PC-3 (cell line): ENCODE results near the gene PTGES3L. TPM values are rescaled to one million over a fixed set of nuclear protein-coding genes. Genes with fewer than 3 reads are reported as not detected.

Experiments used
- ATAC-seq: fragments of 200-7000 bp; cut with Tn5 transposase; 2 replicates; pipeline ENCODE4 v1.9.1; 2020; ENCODE audit warnings: mild to moderate bottlenecking, moderate library complexity
- BruUV-seq: library from RNA; stranded (reverse); fragments of 400-500 nt; replicated peaks from 2 replicates; lab custom pipeline; 2021; lab: Mats Ljungman, UMichigan
- CTCF ChIA-PET: fragments of 300-600 bp; sonication (Branson Sonifier 250); formaldehyde crosslinking; loops from one replicate; lab custom pipeline; 2022; ENCODE audit warnings: antibody characterized with exemption; lab: Charles Lee
- POLR2A ChIA-PET: fragments of 300-600 bp; sonication (Branson Sonifier 250); formaldehyde crosslinking; loops from one replicate; lab custom pipeline; 2022; ENCODE audit warnings: antibody characterized with exemption; ENCODE audit not compliant: unreplicated experiment; lab: Charles Lee
- DNase-seq: peaks from one replicate; pipeline ENCODE4 v3.0.0-alpha.2; 2015
- H2AFZ ChIP-seq: fragments of 300-600 bp; sonication (generic); 2 replicates; pipeline ENCODE4 v1.6.0; 2016; ENCODE audit warnings: antibody characterized with exemption, low read length
- H3F3A ChIP-seq: fragments of 300-600 bp; sonication (generic); one replicate; pipeline ENCODE4 v1.6.0; 2017; ENCODE audit warnings: antibody characterized with exemption, low read length, control low read depth, mild to moderate bottlenecking; ENCODE audit not compliant: unreplicated experiment
- H3K27ac ChIP-seq: fragments of 300-600 bp; sonication (generic); 2 replicates; pipeline ENCODE4 v1.5.1; 2016; ENCODE audit warnings: mild to moderate bottlenecking, low read length
- H3K27me3 ChIP-seq: fragments of 300-600 bp; sonication (generic); 2 replicates; pipeline ENCODE4 v1.6.1; 2016; ENCODE audit warnings: low read length, mixed read lengths
- H3K36me3 ChIP-seq: fragments of 300-600 bp; sonication (generic); 2 replicates; pipeline ENCODE4 v1.6.1; 2016; ENCODE audit warnings: low read depth, mixed run types, low read length, mixed read lengths
- H3K4me1 ChIP-seq: fragments of 300-600 bp; sonication (generic); 2 replicates; pipeline ENCODE4 v1.5.1; 2016; ENCODE audit warnings: low read length; ENCODE audit not compliant: insufficient read depth
- H3K4me2 ChIP-seq: fragments of 300-600 bp; sonication (generic); 2 replicates; pipeline ENCODE4 v1.6.0; 2016; ENCODE audit warnings: low read length
- H3K4me3 ChIP-seq: fragments of 300-600 bp; sonication (generic); 2 replicates; pipeline ENCODE4 v1.5.1; 2016; ENCODE audit warnings: mild to moderate bottlenecking, low read length, mixed read lengths
- H3K79me2 ChIP-seq: fragments of 300-600 bp; sonication (generic); 2 replicates; pipeline ENCODE4 v1.6.1; 2017; ENCODE audit warnings: low read length, mixed read lengths
- H3K9ac ChIP-seq: fragments of 300-600 bp; sonication (generic); 2 replicates; pipeline ENCODE4 v1.6.0; 2016; ENCODE audit warnings: mild to moderate bottlenecking, low read length
- H3K9me2 ChIP-seq: fragments of 300-600 bp; sonication (generic); replicated peaks from 2 replicates; pipeline ENCODE4 v1.6.1; 2016; ENCODE audit warnings: mixed run types, low read length, mixed read lengths
- H3K9me3 ChIP-seq: fragments of 300-600 bp; sonication (generic); 2 replicates; pipeline ENCODE4 v1.6.1; 2016; ENCODE audit warnings: low read length, mixed read lengths
- H4K20me1 ChIP-seq: fragments of 300-600 bp; sonication (generic); 2 replicates; pipeline ENCODE4 v1.6.1; 2016; ENCODE audit warnings: low read length, mixed read lengths
- EZH2 ChIP-seq: fragments of 300-600 bp; sonication (generic); IDR thresholded peaks from one replicate; pipeline ENCODE4 v1.6.1; 2017; ENCODE audit warnings: antibody characterized with exemption, mild to moderate bottlenecking, low read length; ENCODE audit not compliant: unreplicated experiment
- EZH2phosphoT487 ChIP-seq: fragments of 300-600 bp; sonication (generic); IDR thresholded peaks from 2 replicates; pipeline ENCODE4 v1.6.1; 2018; ENCODE audit warnings: mild to moderate bottlenecking, antibody characterized with exemption, low read length, borderline replicate concordance
- intact Hi-C: fragments of 100-400 bp; cut with micrococcal nuclease; formaldehyde crosslinking; loops from 2 replicates; pipeline ENCODE4 v1.9.0; 2023
- total RNA-seq: library from RNA; depleted of rRNA; stranded (reverse); fragments of >200 nt; gene quantifications from 2 replicates; pipeline ENCODE4 v1.2.3, GENCODE V29; 2014
- TF ChIP-seq, protein P1 (sequence below): fragments of 300-600 bp; sonication (generic); conservative IDR thresholded peaks from 2 replicates; pipeline ENCODE4 v1.5.1; 2017; ENCODE audit warnings: antibody characterized with exemption, low read depth, mild to moderate bottlenecking, low read length

Gene PTGES3L
- total RNA-seq, 1 experiment from 2014 or later = 0.55 TPM

DNA sequence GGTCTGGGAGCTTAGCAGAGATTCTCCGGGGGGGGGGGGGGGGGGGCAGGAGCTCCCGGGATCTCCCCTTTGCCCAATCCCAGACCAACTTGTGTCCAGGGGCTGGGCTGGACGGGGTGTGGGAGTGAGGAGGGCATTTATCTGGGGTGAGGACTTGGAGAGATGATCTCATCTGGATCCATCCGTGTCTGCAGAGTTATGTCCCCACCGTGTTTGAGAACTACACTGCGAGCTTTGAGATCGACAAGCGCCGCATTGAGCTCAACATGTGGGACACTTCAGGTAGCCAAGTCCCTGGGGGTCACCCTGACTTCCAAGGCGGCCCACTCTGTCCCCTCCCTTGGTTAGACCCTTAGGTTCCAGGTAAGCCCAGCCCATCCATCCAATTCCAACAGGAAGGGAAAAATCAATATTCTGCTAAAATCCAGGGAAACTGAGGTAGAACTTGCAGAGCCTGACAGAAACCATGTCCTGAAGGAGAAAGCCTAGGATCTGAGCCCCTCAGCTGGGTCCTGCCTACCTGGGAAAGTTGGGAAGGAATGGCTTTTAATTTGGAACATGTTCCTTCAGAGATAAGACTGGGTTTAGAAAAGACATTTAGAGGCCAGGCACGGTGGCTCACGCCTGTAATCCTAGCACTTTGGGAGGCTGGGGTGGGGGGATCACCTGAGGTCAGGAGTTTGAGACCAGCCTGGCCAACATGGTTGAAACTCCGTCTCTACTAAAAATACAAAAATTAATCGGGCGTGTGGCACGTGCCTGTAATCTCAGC is 46.1 kb upstream of the PTGES3L start:
- no peaks in the 10 kb centered on the region for H4K20me1 ChIP-seq
- intact Hi-C loops = loop anchor here (2.0 kb wide), 1 partner anchor 145 kb away; the partner anchor contains the start of gene NBR1
- no peak overlapping the region for H3K27ac ChIP-seq
- no peaks in the 10 kb centered on the region for H3K9me2 ChIP-seq
- BruUV-seq = no TSS peak
- no peak overlapping the region for H2AFZ ChIP-seq
- DNase-seq (no peak), ATAC-seq (no peak)
- peaks cover 3% of the 10 kb centered on the region for H3K4me1 ChIP-seq
- no peaks in the 10 kb centered on the region for H3K36me3 ChIP-seq
- POLR2A ChIA-PET = no interaction called here
- H3K27me3 ChIP-seq = no peaks in the 10 kb centered on the region
- no peak overlapping the region for H3K4me3 ChIP-seq
- no peak for TF ChIP-seq EZH2phosphoT487
- TF ChIP-seq, protein P1, sequence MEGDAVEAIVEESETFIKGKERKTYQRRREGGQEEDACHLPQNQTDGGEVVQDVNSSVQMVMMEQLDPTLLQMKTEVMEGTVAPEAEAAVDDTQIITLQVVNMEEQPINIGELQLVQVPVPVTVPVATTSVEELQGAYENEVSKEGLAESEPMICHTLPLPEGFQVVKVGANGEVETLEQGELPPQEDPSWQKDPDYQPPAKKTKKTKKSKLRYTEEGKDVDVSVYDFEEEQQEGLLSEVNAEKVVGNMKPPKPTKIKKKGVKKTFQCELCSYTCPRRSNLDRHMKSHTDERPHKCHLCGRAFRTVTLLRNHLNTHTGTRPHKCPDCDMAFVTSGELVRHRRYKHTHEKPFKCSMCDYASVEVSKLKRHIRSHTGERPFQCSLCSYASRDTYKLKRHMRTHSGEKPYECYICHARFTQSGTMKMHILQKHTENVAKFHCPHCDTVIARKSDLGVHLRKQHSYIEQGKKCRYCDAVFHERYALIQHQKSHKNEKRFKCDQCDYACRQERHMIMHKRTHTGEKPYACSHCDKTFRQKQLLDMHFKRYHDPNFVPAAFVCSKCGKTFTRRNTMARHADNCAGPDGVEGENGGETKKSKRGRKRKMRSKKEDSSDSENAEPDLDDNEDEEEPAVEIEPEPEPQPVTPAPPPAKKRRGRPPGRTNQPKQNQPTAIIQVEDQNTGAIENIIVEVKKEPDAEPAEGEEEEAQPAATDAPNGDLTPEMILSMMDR = no peak
- no peak for TF ChIP-seq EZH2
- no peak overlapping the region for H3K9ac ChIP-seq
- no peaks in the 10 kb centered on the region for H3F3A ChIP-seq
- CTCF ChIA-PET = no interaction called here
- no peak overlapping the region for H3K4me2 ChIP-seq
- H3K9me3 ChIP-seq = no peaks in the 10 kb centered on the region
- peaks cover 4% of the 10 kb centered on the region; the same call in 1 of the 2 replicates for H3K79me2 ChIP-seq

DNA sequence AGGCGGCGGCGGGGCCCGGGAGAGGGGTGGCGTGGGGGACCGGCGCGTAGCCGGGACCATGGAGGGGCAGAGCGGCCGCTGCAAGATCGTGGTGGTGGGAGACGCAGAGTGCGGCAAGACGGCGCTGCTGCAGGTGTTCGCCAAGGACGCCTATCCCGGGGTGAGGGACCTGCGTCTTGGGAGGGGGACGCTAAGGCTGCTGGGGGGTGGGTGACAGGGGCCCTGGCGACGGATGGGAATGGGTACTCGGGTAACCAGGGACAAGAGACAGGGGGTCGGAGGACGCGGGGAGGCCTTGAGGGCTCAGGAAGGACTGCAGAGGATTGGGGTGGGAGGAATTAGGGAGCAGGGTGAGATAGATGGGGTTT is 45.4 kb upstream of the PTGES3L start:
- no peak overlapping the region for H3K4me2 ChIP-seq
- H3K36me3 ChIP-seq = no peaks in the 10 kb centered on the region
- peaks cover 5% of the 10 kb centered on the region for H3K4me1 ChIP-seq
- CTCF ChIA-PET = interaction anchor here (1.4 kb wide), 1 partner anchor 104 kb away, joined by 5 read pairs; no protein-coding TSS in a partner anchor
- no peak overlapping the region for H3K9ac ChIP-seq
- ATAC-seq (no peak), DNase-seq (no peak)
- intact Hi-C loops = loop anchor here (2.0 kb wide), 1 partner anchor 146 kb away; the partner anchor contains the start of gene NBR1
- no peaks in the 10 kb centered on the region for H3F3A ChIP-seq
- H3K79me2 ChIP-seq = peaks cover 8% of the 10 kb centered on the region; the same call in 1 of the 2 replicates
- BruUV-seq = no TSS peak
- no peak overlapping the region for H3K4me3 ChIP-seq
- no peak overlapping the region for H2AFZ ChIP-seq
- H3K27ac ChIP-seq = no peak overlapping the region
- H3K9me2 ChIP-seq = no peaks in the 10 kb centered on the region
- no peaks in the 10 kb centered on the region for H4K20me1 ChIP-seq
- no peaks in the 10 kb centered on the region for H3K27me3 ChIP-seq
- TF ChIP-seq EZH2phosphoT487 (no peak), EZH2 (no peak)
- TF ChIP-seq, protein P1 = no peak
- POLR2A ChIA-PET = no interaction called here
- H3K9me3 ChIP-seq = no peaks in the 10 kb centered on the region
